GM10266 (cell line): ENCODE results near the gene ATG14.

Experiments used
- DNase-seq: peaks from one replicate; pipeline ENCODE4 v3.0.0; 2012; ENCODE audit errors: extremely low spot score
- CTCF ChIP-seq: IDR thresholded peaks from 2 replicates; pipeline ENCODE4 v1.5.1; 2012; ENCODE audit warnings: mild to moderate bottlenecking, low read depth; ENCODE audit not compliant: control insufficient read depth, insufficient read depth; ENCODE audit errors: missing control alignments

ATG14 gene

GRCh38 chr14:55370883-55371455, 40.7 kb downstream of the ATG14 start:
- TF ChIP-seq CTCF, result no peak
- no peak for DNase-seq

- DNase-seq, result no peak
- no peak for TF ChIP-seq CTCF
Measured at GRCh38 chr14:55366271-55366670, 45.4 kb downstream of the ATG14 start.

GRCh38 chr14:55361190-55361589, 50.4 kb downstream of the ATG14 start:
- no peak for TF ChIP-seq CTCF

DNA sequence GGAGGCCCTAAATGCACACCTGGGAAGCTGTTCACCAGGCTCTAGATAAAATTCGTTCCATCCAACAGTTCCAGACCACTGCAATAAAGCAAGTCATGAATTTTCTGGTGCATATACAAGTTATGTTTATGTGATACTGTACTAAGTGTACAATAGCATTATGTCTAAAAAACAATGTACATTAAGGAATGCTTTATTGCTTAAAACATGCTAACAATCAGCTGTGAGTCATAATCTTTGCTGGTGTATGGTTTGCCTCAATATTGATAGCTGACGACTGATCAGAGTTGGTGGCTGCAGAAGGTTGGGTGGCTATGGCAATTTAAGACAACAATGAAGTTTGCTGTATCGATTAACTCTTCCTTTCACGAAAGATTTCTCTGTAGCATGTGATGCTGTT, 52.3 kb downstream of the ATG14 start:
- DNase-seq, result no peak
- TF ChIP-seq CTCF, result no peak

More at GRCh38 chr14:55361190-55361589, 50.4 kb downstream of the ATG14 start:
- no peak for DNase-seq

DNA sequence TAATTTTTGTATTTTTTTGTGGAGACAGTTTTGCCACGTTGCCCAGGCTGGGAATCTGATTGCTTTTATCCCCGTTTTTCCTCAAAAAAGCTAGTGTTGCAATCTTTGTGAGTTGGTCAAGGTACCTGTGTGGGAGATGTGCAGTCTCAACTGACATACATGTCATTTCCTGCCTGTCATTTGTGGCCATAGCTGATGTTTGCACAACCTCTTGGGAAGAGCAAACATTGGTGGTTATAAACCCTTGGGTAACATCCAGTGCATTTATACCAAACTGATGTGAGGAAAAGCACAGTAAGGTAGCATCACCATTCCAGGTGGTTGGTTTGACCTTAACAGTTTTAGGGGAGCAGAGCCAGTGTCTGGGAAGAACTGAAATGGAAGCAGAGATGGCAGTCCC, 54.7 kb downstream of the ATG14 start:
- no peak for DNase-seq
- TF ChIP-seq CTCF, result no peak

DNA sequence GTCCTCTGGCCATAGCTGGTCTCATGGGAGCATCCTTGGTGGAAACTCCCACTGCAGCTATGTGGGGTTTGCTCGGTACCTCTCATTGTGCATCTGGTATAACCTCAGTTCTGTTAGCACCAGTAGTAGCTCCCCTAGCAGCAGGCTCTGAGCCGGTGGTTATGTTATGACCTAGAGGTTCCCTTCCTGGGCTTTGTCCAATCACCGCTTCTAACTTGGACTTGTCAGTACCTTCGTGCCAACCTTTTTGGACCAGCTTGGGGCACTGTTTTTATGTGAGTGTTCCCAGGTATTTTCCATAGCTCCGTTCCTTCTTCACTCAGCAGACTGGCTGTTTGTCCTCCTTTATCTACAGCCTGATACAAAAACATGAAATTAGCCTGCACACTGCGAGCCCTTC, 55.7 kb downstream of the ATG14 start:
- DNase-seq, result no peak
- no peak for TF ChIP-seq CTCF

GRCh38 chr14:55354500-55354899, 57.1 kb downstream of the ATG14 start:
- DNase-seq, result peak; percentile 66
- TF ChIP-seq CTCF, result peak; percentile 82
